ENCODE results near the gene PLCD1. TPM values are rescaled to one million over a fixed set of nuclear protein-coding genes. Genes with fewer than 3 reads are reported as not detected.

The PLCD1 gene
- total and polyA plus RNA-seq, 2 of the 13 experiments (the other 11 are each of a cell fraction or from before 2014, with no cell fraction given), result 10.1 to 12.4 TPM

GRCh38 chr3:37986479-37987314 lies 42.7 kb downstream of the PLCD1 start (continued):
- no peak for TF ChIP-seq CHCHD3 (CRISPR knock-in tag; IDR thresholded peaks at IDR 0.05)
- peak; percentile 7 for TF ChIP-seq YY1 (IDR thresholded peaks at IDR 0.05; ENCODE audit: insufficient read depth, insufficient replicate concordance, low read depth, low read length)
- peak; percentile 46; the same call in 1 of the 2 replicates for TF ChIP-seq ZC3H13 (CRISPR knock-in tag; IDR thresholded peaks at IDR 0.05)
- TF ChIP-seq MED1 (CRISPR knock-in tag; IDR thresholded peaks at IDR 0.05), result 0 out of 2 replicates have a peak, but pooled peaks have one; percentile 13
- TF ChIP-seq, protein P1, sequence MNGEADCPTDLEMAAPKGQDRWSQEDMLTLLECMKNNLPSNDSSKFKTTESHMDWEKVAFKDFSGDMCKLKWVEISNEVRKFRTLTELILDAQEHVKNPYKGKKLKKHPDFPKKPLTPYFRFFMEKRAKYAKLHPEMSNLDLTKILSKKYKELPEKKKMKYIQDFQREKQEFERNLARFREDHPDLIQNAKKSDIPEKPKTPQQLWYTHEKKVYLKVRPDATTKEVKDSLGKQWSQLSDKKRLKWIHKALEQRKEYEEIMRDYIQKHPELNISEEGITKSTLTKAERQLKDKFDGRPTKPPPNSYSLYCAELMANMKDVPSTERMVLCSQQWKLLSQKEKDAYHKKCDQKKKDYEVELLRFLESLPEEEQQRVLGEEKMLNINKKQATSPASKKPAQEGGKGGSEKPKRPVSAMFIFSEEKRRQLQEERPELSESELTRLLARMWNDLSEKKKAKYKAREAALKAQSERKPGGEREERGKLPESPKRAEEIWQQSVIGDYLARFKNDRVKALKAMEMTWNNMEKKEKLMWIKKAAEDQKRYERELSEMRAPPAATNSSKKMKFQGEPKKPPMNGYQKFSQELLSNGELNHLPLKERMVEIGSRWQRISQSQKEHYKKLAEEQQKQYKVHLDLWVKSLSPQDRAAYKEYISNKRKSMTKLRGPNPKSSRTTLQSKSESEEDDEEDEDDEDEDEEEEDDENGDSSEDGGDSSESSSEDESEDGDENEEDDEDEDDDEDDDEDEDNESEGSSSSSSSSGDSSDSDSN (CRISPR knock-in tag; IDR thresholded peaks at IDR 0.05), result no peak
- TF ChIP-seq PHF5A (CRISPR knock-in tag; IDR thresholded peaks at IDR 0.05; ENCODE audit: low read depth, unreplicated experiment), result no peak
- TF ChIP-seq ZBTB43 (CRISPR knock-in tag; conservative IDR thresholded peaks at IDR 0.05), result no peak
- TF ChIP-seq RBFOX2 (IDR thresholded peaks at IDR 0.05; ENCODE audit: low read depth, low read length), result no peak
- no peak for TF ChIP-seq NFATC3 (CRISPR knock-in tag; IDR thresholded peaks at IDR 0.05)
- TF ChIP-seq ZNF776 (CRISPR knock-in tag; IDR thresholded peaks at IDR 0.05), result no peak
- TF ChIP-seq, protein P2, sequence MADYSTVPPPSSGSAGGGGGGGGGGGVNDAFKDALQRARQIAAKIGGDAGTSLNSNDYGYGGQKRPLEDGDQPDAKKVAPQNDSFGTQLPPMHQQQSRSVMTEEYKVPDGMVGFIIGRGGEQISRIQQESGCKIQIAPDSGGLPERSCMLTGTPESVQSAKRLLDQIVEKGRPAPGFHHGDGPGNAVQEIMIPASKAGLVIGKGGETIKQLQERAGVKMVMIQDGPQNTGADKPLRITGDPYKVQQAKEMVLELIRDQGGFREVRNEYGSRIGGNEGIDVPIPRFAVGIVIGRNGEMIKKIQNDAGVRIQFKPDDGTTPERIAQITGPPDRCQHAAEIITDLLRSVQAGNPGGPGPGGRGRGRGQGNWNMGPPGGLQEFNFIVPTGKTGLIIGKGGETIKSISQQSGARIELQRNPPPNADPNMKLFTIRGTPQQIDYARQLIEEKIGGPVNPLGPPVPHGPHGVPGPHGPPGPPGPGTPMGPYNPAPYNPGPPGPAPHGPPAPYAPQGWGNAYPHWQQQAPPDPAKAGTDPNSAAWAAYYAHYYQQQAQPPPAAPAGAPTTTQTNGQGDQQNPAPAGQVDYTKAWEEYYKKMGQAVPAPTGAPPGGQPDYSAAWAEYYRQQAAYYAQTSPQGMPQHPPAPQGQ (CRISPR knock-in tag; IDR thresholded peaks at IDR 0.05; ENCODE audit: borderline replicate concordance), result no peak
- no peak for TF ChIP-seq CSRNP2 (CRISPR knock-in tag; conservative IDR thresholded peaks at IDR 0.05; ENCODE audit: low read depth)
- TF ChIP-seq ZBTB33 (CRISPR knock-in tag; IDR thresholded peaks at IDR 0.05), result no peak
- TF ChIP-seq, protein P3, sequence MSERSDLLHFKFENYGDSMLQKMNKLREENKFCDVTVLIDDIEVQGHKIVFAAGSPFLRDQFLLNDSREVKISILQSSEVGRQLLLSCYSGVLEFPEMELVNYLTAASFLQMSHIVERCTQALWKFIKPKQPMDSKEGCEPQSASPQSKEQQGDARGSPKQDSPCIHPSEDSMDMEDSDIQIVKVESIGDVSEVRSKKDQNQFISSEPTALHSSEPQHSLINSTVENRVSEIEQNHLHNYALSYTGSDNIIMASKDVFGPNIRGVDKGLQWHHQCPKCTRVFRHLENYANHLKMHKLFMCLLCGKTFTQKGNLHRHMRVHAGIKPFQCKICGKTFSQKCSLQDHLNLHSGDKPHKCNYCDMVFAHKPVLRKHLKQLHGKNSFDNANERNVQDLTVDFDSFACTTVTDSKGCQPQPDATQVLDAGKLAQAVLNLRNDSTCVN (CRISPR knock-in tag; IDR thresholded peaks at IDR 0.05; ENCODE audit: borderline replicate concordance), result no peak
- no peak for TF ChIP-seq GATAD1 (CRISPR knock-in tag; IDR thresholded peaks at IDR 0.05)
- TF ChIP-seq SMYD3 (CRISPR knock-in tag; IDR thresholded peaks at IDR 0.05), result no peak
- no peak for TF ChIP-seq SNAI1 (CRISPR knock-in tag; IDR thresholded peaks at IDR 0.05; ENCODE audit: borderline replicate concordance)
- no peak for TF ChIP-seq RFX3 (CRISPR knock-in tag; IDR thresholded peaks at IDR 0.05)

Measured in HepG2 (cell line).